Putamen (tissue), 1 donor: Measurements from ENCODE around the gene SP4.
A peak's percentile ranks its signal among the peaks of the same experiment; 100 is the strongest.

Experiments
- DNase-seq: peaks from one replicate; pipeline ENCODE4 v3.0.0-alpha.2; 2016; ENCODE audit warnings: low spot score

SP4 gene

DNA sequence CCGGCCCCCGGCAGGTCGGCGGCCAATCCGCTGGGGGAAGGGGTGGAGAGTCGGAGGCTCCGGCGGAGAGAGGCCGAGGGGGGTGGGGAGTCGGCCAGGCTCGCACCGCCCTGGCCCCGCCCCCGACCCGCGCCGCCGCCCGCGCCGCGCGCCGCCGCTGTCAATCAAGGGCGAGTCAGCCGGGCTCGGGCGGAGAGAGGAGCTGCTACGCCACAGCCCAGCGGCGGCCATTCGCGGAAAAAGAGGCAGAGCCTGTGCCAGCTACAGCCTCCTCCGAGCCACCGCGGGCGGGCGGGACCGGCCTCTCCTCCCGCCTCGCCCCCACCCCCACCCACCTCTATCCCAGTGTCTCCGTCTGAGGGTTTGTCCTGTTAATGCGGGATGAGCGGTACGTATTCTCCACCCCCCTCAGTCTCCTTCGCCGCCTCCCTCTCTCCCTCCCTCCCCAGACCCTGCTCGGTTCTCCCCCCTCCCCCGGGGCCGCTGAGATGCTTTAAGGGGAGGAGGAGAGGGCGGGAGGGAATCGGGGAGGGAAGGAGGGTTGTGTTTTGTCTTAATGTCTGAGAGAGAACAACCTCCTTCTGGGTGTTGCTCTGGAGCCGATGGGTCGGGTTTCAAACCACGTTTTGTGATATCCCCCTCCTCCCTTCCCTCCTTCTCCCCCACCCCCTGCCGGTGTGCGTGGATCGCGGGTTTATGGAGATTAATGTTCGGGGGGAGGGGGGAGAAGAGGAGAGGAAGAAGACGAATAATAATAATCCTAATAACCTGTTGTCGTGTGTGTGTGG, at the start of gene SP4:
SP4 (plus strand) TSS at position 213 of the 788 bp plus-strand sequence; CDS start at position 382, 169 bp downstream.
- peak; percentile 96 for DNase-seq

DNA sequence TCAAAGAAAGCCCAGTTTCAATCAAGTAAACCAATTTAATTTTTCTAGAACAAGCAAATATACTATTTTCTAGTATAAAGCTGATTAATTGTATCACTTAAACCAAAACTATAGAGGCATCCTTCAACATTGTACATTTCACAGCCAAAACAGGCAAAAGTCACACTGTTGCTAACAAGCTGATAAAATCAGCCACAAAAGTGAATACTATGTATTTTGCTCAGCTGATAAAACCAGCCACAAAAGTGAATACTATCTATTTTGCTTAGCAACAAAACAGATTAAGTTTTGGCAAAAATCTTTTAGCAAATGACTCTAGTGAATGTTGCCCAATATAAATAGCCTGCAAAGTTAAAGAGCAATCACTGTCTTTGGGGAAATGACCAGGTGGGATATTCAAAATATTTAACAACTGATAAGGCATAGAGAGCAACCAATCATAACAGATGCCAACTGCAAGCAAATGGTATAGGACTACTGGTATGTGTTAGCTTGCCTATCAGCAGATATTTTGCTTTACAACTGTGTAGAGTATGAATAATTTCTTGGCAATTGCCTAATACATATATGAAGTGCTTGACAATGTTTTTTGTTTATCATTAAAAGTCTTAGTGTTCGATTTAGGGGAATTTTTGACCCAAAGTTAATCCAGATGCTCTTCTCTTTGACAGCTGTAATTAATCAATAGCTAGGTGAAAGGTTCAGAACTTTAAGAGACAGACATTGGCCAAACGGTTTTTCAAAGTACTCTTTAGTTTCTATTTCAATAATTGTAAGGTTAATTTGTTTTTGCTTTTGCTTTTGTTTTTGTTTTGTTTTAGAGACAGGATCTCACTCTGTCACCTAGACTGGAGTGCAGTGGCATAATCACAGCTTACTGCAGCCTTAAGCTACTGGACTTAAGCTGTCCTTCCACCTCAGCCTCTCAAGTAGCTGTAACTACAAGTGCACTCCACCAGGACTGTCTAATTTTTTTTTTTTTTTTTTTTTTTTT, 44.4 kb upstream of the SP4 start:
- DNase-seq, result no peak

GRCh38 chr7:21393937-21394336, 33.9 kb upstream of the SP4 start:
- DNase-seq, result no peak

DNA sequence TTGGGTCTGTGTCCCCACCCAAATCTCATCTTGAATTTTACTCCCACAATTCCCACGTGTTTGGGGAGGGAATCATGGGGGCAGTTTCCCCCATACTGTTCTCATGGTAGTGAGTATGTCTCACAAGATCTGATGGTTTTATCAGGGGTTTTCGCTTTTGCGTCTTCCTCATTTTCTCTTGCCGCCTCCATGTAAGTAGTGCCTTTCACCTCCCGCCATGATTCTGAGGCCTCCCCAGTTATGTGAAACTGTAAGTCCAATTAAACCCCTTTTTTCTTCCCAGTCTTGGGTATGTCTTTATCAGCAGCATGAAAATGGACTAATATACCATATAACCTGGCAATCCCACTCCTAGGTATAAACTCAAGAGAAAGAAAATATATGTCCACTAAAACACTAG, 25.9 kb upstream of the SP4 start:
- DNase-seq, result no peak

DNA sequence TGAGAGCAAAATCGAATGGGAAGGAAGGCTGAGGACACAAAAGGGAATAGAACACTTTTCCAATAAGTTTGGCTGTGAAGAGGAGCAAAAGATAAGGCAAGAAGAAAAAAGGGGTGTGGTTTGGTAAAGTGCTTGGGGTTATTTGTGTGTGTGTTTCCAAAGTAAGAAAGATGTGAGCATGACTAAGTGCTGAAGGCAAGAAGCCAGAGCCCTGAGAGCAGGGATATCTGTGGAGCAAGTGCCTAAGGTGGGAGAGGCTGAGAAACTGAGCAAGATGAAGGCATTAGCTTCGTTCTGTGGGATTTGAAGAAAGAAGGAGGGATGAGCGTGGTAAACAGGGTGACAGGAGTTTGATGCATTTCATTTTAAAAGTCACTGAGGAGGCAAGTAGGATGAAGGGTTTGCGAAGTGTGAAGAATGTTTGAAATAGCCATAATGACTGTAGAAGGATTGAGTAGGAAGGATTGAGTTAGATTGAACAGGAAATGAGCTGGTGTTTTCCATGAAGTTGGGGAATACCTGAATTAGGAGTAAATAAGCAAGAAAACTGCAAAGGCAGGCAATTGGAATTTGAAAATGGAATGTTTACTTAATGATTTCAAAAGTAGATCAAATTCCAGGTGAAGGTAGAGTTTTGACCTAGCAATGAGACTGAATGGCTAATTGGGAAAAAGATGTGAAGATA, 19.9 kb upstream of the SP4 start:
- DNase-seq, result no peak

- DNase-seq, result no peak
These were observed 19.4 kb upstream of the SP4 start for GRCh38 chr7:21408481-21408820.

DNA sequence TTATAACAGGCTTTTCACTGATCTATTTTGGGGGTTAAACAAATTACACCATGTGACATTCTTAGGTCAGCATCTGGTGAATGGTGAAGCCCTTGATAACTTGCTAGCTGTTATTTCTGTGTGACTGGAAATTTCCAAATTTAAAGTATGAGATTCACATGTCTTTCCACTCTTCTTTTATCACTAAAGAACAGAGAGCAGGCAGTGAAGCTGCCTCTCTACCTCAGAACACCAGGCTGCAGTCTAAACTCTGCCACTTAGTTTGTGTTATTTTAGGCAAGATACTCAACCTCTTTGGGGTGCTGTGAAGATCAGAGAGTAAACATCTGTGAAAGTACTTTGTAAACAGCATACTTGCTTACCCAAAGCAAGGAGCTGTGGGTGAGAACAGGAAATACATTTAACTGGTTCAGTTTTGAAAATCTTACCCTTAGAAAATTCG, 15.5 kb upstream of the SP4 start:
- no peak for DNase-seq

GRCh38 chr7:21412957-21413356, 14.9 kb upstream of the SP4 start:
- peak; percentile 54 for DNase-seq

- DNase-seq, result no peak
These were observed 14.4 kb upstream of the SP4 start for GRCh38 chr7:21413502-21413901.

GRCh38 chr7:21414795-21415393, 13.0 kb upstream of the SP4 start:
- DNase-seq, result no peak

DNA sequence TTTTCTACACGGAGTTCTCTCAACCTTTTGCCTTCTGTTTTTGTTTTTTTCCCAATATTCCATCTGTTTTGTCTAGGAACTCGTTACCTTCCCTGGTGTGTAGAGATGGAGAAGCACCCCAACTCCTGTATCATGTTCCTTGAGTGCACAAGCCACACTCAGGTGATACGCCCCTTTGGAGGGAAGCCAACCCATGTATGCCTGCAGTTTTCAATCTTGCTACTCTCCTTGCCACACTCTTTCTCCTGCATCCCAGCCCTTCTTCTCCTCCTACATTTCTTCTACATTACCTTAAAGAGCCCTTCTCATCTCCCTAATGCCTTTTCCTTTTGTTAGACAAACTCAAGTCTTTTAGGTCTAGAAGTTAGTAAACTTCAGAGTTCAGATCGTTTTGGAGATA, 10.2 kb upstream of the SP4 start:
- no peak for DNase-seq

GRCh38 chr7:21422751-21423150, 5.1 kb upstream of the SP4 start:
- DNase-seq, result no peak

- no peak for DNase-seq
These were observed 2.6 kb upstream of the SP4 start for GRCh38 chr7:21425290-21425689.

GRCh38 chr7:21426286-21427181, 1.3 kb upstream of the SP4 start:
- no peak for DNase-seq

- DNase-seq, result peak; percentile 99
These were observed 557 bp upstream of the SP4 start for GRCh38 chr7:21427182-21427870.

GRCh38 chr7:21428659-21428941, 717 bp downstream of the SP4 start:
- no peak for DNase-seq

DNA sequence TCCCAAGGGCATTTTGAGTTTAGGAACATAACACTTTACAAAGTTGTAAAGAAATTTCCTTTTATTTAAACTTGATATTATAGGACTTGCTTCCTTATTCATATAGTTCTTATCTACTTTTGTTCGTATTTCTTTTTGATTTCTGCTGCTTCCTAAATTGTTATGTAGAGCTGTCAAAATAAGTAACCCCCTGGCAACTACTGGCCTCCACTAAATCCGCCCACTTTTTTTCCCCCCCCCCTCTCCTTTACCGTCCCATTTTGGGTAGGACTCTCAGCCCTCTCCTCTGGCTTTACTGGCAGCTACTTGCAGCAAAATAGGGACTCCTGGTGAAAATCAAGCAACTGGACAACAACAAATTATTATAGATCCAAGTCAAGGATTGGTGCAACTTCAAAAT, 1.1 kb downstream of the SP4 start:
- DNase-seq, result no peak

DNA sequence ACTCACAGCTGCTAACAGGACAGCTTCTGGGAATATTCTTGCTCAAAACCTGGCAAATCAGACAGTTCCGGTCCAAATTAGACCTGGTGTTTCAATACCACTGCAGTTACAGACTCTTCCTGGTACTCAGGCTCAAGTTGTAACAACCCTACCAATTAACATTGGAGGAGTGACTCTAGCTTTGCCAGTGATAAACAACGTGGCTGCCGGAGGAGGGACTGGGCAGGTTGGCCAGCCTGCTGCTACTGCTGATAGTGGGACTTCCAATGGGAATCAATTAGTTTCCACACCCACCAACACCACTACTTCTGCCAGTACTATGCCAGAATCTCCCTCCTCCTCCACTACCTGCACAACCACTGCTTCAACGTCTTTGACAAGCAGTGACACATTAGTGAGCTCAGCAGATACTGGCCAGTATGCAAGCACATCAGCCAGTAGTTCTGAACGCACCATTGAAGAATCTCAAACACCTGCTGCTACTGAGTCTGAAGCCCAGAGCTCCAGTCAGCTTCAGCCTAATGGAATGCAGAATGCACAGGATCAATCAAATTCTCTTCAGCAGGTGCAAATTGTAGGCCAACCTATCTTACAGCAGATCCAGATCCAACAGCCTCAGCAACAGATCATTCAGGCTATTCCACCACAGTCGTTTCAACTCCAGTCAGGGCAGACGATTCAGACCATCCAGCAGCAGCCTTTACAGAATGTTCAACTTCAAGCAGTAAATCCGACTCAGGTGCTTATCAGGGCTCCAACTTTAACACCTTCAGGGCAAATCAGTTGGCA, 2.1 kb downstream of the SP4 start:
- DNase-seq, result no peak

DNA sequence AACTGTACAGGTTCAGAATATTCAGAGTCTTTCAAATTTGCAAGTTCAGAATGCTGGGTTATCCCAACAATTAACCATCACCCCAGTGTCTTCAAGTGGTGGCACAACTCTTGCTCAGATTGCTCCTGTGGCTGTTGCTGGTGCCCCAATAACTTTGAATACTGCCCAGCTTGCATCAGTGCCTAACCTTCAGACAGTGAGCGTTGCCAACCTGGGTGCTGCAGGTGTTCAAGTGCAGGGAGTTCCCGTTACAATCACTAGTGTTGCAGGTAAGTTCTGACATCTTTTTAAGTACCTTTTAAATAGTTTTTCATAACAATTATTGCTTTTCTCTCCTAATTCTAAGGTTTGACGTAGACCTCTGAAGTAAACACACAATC, 2.7 kb downstream of the SP4 start:
- no peak for DNase-seq
